ENCODE results near the gene SLC12A7. TPM values are rescaled to one million over a fixed set of nuclear protein-coding genes. Genes with fewer than 3 reads are reported as not detected.
"Not testable (repeated sequence)": the region's sequence is repeated elsewhere in the genome, so short reads cannot be mapped to it uniquely, and the experiment has no call there.

SLC12A7 gene
- total RNA-seq, 1 experiment from 2014 or later, result 22.5 TPM

DNA sequence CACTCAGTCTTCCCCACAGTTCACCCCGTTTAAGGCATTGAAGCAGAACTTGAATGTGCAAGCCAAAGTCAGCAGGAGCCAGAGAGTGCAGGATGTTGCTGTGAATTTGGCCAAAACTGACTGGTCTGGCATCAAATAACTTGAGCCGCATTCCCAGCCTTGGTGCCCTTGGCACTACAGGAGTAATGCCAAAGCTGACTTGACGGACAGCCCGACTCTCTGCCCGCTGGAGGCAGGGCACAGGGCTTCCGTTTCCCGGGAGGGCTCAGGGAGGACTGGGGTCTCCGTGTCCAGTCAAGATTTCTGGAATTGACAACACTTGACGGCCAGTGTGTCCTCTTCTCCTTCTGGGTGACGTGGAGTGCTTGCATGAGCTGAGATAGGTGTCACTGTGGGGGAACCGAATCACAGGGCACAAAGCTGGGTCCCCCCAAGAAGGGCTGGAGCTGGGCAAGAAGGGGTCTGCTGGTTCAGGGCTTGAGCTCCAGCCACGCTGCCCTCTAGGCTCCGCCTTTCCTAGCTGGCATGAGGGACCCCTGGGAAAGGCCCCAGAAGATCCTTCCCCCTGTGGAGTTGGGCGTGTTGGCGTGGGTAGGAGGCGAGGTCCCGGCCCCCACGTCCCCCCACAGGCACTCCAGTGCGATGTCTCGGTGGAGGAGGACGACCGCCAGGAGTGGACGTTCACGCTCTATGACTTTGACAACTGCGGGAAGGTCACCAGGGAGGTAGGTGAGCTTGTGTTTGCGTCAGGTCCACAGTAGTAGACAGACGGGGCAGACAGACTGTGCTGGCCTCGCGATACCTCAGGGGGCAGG, 78.0 kb downstream of the SLC12A7 start:
- in situ Hi-C loops (cut with HindIII; ENCODE audit: low sequenced_read_pairs), result no loop called here
- peak; percentile 8 for DNase-seq (ENCODE audit: low spot score)

DNA sequence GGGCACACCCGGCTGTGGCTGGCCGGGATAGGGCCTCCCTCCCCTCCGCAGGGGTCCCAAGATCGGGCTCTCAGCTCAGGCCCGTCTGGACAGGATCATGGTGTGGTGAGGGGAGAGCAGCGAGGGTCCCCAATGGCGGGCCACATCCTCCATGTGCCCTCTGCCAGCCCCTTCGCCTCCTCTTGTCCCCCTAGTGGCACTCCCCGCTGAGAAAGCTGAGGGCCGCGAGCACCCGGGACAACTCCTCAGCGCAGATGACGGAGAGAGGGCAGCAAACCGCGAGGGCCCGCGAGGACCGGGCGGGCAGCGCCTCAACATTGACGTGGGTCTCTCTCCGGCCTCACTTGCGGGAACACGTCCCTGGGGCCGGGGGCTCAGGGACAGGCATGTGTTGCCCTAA, 78.7 kb downstream of the SLC12A7 start:
- DNase-seq (ENCODE audit: low spot score), result no peak
- in situ Hi-C loops (cut with HindIII; ENCODE audit: low sequenced_read_pairs), result no loop called here

DNA sequence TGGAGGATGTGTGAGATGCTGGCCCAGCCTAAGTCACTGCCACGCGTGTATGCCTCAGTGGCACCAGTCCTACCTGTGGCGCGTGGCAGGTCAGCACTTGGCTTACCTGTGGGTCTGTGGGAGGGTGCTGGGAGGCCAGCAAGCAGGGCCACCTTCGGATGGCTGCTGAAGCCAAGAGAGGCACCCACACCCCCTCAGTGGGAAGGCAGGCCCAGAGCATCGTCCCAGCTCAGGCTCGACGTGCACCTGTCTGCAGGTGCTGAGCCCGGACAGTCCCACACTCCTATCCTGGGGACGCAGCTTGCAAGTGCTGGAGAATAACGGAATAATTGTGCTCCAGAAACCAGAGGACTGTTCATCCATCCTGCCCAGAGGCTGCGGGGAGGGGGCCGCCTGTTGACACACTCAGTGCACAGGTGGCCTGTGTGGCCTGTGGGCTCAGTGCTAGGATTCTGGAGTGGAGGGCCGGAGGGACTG, 79.3 kb downstream of the SLC12A7 start:
- DNase-seq (ENCODE audit: low spot score), result no peak
- in situ Hi-C loops (cut with HindIII; ENCODE audit: low sequenced_read_pairs), result no loop called here

DNA sequence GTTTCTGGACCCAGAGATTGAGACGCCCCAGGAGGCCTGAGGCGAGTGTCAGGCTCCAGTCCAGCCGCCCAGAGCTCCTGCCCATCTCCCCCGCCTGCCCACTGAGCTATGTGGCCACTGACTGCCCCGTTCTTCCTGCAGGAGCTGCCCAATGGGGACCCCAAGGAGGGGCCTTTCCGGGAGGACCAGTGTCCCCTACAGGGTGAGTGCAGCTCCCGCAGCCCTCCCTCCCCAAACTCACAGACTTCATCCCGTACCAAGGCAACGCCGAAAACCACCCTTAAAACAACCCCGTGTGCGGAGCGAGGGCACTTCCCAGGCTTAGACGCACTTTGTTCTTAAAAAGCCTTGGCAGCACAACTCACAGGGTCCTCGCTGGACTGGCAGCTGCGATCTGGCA, 79.9 kb downstream of the SLC12A7 start:
- in situ Hi-C loops (cut with HindIII; ENCODE audit: low sequenced_read_pairs), result no loop called here
- DNase-seq (ENCODE audit: low spot score), result no peak

DNA sequence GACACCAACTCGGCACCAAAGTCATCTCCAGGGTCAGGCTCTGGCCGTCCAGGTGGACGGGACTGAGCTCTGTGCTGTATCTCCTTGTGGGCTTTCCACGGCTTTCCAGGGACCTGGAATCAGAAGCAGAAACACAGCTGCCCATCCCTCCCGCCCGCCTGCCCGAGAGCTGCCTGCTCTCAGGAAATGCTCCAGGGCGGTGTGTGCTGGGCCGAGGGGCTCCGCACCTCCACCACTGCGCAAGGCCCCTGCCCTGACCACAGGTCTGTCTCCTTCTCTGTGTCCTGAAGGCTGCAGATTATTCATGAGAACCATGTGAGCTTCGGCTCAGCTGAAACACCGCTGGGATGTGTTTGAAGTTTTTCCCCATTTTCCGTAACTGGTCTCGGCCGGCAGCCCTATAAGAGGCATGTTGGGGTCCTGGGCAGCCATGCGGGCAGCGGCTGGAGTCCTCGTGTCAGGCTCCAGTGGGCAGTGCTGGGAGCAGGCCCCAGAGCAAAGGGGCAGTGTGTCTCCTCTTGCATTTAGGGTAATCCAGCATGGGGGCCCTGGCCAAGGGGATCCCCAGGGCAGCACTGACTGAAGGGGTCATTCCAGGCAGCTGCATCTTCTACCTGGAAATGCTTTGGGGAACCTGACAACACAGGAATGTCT, 80.4 kb downstream of the SLC12A7 start:
- DNase-seq (ENCODE audit: low spot score), result no peak
- in situ Hi-C loops (cut with HindIII; ENCODE audit: low sequenced_read_pairs), result no loop called here

DNA sequence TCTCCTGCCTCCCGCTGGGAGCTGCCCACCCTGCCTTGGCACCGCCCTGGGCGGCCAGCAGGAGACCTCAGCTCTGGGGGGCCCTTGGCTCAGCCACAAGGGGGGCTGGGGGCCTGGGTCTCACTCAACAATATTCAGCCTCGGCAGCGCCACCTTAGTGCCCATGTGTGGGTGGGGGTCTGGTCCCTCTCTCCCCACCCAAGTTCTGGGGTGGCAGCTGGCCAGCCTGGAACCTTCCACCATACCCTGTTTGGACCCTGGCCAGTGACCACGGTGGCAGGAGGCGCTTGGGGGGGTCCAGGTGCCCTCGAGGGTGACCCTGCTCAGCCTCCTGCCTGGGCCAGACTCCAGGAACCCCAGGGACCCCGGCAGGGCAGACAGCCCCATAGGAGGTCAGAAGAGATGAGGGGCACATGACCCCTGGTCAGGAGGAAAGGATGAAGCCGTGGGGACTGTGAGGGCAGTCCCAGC, 81.0 kb downstream of the SLC12A7 start:
- DNase-seq (ENCODE audit: low spot score), result no peak
- in situ Hi-C loops (cut with HindIII; ENCODE audit: low sequenced_read_pairs), result no loop called here

DNA sequence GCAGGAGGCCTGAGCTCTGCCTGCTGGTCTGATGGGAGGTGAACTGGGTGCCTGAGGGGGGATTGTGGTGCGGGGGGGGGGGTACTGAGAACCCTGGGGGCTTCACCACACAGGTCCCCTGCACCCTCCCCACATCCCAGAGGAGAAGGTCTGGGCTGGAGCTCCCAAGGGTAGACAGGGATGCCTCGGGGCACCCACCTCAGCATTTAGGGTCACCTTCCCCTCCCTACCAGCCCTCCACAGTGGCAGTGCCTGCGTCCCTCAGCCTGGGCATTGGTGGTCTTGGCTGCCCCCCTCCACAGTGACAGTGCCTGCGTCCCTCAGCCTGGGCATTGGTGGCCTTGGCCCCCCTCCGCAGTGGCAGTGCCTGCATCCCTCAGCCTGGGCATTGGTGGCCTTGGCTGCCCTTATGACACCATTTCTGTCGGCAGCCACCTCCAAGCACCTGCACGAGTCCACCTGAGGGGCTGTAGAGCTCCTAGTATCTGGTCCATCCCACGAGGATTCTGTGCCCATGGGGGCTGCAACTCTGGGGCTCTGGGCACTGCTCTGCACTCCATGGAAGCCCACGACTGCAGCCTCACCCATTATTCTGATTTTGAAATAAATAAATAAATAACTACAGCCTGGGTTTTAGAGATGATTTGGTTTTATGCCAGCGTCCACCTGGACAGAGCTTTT, 81.8 kb downstream of the SLC12A7 start:
- in situ Hi-C loops (cut with HindIII; ENCODE audit: low sequenced_read_pairs), result no loop called here
- no peak for DNase-seq (ENCODE audit: low spot score)

DNA sequence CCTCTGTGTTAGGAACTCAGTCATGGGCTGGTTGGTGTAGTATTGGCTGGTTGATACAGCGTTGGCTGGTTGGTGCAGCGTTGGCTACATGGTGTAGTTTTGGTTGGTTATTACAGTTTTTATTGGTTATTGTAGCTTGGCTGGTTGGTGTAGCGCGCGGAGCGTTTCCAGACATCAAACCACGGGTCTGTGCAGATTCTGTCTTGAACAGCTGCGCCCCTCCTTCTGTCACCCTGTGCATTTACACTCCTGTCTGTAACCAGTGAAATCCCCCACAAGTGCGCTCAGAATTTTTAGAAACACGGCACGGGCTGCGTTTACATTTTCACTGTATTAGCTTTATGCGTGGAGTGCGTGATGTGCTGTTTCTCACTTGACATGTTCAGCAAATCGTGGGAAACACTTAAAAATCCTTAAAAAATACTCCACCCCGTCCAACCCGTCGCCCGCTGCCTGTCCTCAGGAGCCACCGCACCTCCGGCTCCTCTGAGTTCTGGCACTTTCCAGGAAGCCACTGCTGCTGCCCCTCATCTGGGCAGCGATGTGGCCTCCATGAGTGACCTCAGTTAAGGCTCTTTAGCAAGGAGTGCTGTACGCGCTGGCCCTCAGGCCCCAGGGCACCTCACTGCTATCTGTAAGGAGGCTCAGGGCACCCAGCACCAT, 82.5 kb downstream of the SLC12A7 start:
- DNase-seq (ENCODE audit: low spot score), result no peak
- in situ Hi-C loops (cut with HindIII; ENCODE audit: low sequenced_read_pairs), result no loop called here

DNA sequence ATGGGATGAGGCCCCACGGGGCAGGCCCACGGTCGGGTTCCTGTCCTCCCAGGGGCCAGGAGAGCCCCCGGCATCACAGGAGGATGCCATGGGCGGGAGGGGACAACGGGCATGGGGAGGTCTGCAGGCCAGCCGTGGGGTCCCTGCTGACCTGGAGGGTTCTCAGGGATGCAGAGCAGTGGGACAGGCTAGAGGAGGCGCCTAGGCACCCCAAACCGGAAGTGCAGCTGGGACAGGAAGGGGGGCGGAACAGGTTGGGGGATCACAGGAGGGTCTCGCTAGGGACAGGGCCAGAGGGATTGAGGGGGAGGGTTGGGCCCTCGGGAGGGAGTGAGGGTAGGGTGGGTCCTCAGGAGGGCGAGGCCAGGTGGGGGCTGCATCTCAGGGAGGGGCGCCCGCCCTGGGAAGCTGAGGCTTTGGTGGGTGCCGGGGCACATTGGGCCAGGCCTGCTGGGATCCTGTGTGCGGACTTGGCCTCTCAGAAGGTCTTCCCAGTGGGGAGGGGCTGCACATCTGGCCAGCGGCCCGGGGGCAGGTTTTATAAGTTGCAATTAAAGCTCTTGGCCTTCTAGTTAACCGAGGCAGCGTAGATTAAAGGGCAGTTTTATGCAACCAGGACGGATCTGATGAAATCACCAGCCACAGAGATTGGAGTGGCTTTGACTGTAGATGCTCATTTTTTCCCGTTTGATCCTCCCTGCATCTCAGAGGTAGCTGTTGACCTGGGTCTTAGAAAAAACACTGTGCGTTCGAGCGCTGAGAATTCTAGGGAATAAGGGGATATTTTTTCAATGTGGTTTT, 83.2 kb downstream of the SLC12A7 start:
- DNase-seq (ENCODE audit: low spot score), result no peak
- in situ Hi-C loops (cut with HindIII; ENCODE audit: low sequenced_read_pairs), result no loop called here

DNA sequence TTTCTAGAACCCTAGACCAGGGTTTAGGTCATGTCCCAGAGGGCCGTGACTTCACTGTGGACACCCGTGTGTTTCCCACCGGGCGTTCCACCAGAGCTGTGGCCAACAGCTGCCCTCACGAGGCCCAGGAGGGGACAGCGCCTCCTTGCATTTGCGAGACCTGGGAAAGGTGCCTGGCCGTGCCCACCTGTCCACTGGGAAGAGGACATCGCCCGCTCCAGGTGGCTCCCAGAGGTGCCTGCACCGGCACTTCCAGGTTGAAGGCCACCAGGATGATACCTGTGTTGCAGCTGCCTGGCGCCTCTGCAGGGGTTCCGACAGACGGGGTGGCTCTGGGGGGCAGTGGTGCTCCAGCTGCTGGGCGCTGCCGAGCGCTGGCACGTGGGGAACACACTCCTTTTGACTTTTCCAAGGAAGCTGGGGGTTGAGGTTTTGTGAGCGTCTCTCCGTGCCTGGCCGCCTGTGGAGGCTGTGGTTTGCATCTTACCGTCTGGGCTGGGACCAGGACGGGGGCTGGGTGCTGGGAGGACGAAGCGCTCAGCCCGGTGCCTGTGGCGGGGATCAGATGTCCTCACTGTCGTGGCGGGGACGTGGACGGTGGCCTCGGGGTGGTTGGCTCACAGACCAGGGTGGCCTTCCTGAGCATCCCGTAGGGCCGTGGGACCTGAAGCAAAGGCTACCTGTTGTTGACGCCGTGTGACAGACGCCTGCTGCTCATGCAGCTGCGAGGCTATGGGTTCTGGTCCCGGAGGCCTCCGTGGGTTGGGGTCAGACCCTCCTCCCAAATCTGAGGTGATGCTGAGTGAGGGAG, 84.0 kb downstream of the SLC12A7 start:
- DNase-seq (ENCODE audit: low spot score), result no peak
- in situ Hi-C loops (cut with HindIII; ENCODE audit: low sequenced_read_pairs), result no loop called here

DNA sequence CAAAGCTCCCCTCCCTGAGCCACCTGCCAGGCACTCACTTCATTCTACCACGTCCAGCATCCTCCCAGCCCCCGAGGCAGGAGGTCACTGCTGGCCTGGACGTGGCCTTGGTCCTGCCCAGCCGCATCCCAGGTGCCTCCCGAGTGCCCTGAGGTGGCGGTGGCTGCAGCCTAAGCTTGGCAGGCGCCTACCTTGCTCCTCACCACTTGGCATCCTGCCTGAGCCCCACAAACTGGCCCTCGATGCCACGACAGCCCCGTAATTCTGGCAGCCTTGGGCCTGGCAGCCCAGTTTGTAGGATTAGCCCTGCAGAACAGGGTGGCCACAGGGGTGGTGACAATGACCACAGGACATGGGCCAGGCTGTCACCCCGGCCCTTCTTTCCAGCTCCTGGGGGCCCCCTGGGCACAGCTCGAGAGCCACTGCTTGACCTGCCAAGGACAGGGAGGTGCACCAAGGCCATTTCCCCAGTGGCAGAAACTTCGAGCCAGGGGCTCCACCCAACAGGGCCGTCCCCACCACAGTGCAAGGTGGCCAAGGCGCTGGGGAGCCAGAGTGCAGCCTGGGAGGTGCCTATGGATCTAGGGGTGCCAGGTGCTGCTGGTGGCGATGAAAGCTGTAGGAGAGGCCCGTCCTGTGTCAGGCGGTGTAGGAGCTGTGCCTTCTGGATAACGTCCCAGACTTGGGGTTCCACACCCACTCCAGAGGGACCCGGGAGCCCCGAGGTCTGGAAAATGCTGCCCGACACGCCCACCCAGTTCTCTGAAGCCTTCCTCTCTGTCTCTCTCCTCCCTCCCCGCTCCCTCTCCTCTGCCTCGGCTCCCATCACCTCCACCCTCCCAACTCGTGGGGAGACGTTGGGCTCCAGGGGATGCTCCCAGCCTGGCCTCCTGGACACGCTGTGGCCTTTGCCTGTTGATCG, 84.9 kb downstream of the SLC12A7 start:
- DNase-seq (ENCODE audit: low spot score), result no peak

DNA sequence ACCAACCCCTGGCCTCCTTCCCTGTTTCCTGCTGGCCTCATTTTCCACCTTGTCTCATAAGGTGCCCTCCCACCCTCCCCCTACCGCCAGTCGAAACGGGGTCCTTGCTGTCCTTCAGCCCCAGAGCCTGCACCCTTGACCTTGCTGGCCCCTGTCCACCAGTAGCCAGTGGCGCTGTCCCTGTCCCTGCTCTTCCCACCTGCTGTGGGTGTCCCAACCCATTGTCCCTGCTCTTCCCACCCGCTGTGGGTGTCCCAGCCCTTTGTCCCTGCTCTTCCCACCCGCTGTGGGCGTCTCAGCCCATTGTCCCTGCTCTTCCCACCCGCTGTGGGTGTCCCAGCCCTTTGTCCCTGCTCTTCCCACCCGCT, 89.9 kb downstream of the SLC12A7 start:
- DNase-seq (ENCODE audit: low spot score); in situ Hi-C loops (cut with HindIII; ENCODE audit: low sequenced_read_pairs): not testable (repeated sequence)

More for the DNA sequence above, 84.9 kb downstream of the SLC12A7 start:
- in situ Hi-C loops (cut with HindIII; ENCODE audit: low sequenced_read_pairs), result no loop called here

DNA sequence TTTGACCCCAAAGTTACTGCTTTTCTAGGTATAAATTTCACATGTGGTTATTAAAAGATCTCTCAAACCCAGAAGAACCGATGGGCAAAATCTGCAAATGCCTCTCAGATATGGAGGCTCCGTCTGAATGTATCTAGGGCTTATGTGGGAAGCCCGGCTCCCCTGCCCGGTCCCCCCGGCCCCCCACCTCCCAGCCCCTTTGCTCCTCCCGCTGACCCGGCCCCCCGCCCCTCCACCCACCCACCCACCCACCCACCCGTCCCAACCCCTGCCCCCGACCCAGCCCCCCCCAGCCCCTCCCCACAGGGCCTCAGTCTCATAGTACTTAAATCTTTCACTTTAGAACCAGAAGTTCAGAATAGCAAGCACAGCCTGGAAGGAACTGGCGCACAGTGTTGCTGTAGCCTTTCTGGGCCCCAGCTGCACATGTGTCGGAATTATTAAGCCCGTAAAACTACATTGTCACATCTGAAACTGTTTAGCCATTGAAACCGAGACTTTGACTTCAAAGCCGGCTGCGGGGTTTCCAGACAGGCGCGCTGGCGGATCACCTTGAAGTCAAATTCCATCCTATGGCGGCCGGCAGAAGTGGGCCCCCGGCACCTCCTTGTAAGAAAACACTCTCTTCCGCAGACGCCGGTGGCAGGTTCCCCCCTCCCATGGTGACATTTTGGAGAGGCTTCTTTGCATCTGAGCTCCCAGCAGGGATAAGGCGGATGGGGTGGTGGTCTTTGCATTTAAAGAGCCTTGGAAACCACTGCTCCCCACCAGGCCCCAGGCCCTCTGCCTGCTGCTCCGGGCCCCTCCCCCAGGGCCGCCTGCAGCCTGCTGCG, 90.5 kb downstream of the SLC12A7 start:
- DNase-seq (ENCODE audit: low spot score), result no peak

DNA sequence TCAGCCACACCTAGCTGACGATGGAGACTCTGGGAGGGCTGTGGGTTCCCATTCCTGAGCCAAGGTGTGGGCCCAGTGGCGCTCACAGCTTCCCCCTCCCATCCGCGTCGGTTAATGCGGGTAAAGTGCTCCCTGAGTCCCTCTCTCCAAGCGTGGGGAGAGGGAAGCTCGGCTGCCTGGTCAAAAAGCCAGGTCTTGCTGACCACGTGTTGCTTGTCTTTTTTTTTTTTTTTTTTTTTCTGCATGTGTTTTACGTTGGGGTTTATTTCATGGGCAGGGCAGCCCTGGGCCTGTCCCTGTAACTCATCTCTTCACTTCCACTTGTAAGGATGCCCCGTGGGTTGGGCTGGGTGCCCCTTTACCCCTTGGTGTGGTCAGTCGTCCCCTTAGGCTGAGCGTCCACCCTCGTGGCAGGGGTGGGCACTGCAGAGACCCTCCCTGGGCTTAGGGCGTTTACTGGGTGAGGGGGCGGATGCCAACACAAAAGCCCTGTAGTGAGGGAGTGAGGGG, 91.4 kb downstream of the SLC12A7 start:
- in situ Hi-C loops (cut with HindIII; ENCODE audit: low sequenced_read_pairs), result no loop called here
- DNase-seq (ENCODE audit: low spot score), result no peak

More for the DNA sequence above, 90.5 kb downstream of the SLC12A7 start:
- in situ Hi-C loops (cut with HindIII; ENCODE audit: low sequenced_read_pairs), result no loop called here

DNA sequence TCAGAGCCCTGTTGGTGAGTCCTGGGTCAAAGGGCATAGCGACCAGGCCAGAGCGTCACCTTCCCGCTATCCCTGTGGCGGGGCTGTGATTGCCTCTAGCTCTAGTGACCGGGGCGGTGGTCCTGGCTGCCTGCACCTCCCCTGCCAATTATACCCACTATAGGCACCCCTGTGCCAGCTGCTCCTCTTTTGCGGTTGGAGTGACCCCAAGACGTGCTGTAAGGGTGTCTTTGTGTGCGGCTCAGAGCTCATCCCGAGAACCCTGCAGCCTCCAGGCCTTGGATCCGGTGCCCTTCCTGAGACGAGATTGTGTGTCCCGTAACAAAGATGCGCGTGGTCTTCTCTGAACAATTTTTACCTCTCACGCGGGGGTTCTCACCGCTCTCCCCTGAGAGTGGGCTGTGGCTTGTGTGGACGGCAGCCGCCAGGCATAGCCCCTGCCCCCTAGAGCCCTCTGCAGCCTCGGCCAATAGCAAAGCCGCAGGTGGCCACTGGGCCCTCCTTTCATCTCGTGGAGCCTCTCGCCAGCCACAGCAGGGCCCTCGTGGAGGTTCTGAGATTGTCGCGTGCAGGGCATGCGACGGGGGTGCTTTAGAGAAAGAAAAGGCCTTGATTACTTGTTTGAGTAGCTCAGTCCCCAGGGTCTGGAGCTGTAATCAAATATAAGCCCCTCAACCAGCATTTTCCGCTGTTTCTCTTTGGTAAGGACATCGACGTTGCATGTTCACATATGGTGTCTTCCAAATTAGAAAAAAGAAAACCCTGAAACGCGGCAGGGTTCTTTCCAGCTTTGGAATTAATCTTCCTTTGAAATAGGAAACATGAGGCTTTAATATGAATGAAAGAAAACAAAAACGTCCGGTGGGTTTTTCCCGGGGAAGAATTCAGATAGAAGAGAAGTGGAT, 92.6 kb downstream of the SLC12A7 start:
- in situ Hi-C loops (cut with HindIII; ENCODE audit: low sequenced_read_pairs), result no loop called here

More for the DNA sequence above, 92.6 kb downstream of the SLC12A7 start:
- DNase-seq (ENCODE audit: low spot score), result no peak
